GM12878 (cell line): ENCODE results near the gene GMDS. TPM values are rescaled to one million over a fixed set of nuclear protein-coding genes. Genes with fewer than 3 reads are reported as not detected.

ENCODE experiments used
- ATAC-seq: fragments of 200-7000 bp; cut with Tn5 transposase; 3 replicates; pipeline ENCODE4 v1.9.1; 2020; ENCODE audit warnings: mild to moderate bottlenecking, moderate library complexity
- BruUV-seq: library from RNA; stranded (reverse); fragments of 400-500 nt; replicated peaks from 2 replicates; lab custom pipeline; 2021; lab: Mats Ljungman, UMichigan
- CTCF ChIA-PET: fragments of 300-600 bp; sonication (Branson Sonifier 250); formaldehyde crosslinking; extraction: SDS; loops from one replicate; lab custom pipeline; 2021; ENCODE audit warnings: inconsistent platforms; lab: Yijun Ruan, JAX
- POLR2A ChIA-PET: fragments of 350-600 bp; formaldehyde crosslinking; extraction: SDS; loops from one replicate; lab custom pipeline; 2021; ENCODE audit warnings: inconsistent platforms; lab: Charles Lee
- RAD21 ChIA-PET: fragments of 300-600 bp; sonication (Branson Sonifier 250); formaldehyde crosslinking; loops from one replicate; lab custom pipeline; 2023; ENCODE audit warnings: antibody characterized with exemption; ENCODE audit not compliant: unreplicated experiment; lab: Charles Lee
- SMC1A ChIA-PET: fragments of 300-600 bp; sonication (Branson Sonifier 250); formaldehyde crosslinking; loops from one replicate; lab custom pipeline; 2023; ENCODE audit not compliant: unreplicated experiment, uncharacterized antibody; lab: Charles Lee
- DNase-seq: peaks from one replicate; pipeline ENCODE4 v3.0.0-alpha.2; 2011; ENCODE audit warnings: low read depth, low spot score
- FAIRE-seq: peaks from 3 replicates; lab custom pipeline; 2011; peaks lifted over from hg19 to GRCh38; lab: Jason Lieb, UNC
- H2AFZ ChIP-seq: 2 replicates; pipeline ENCODE4 v1.6.0; 2011; ENCODE audit warnings: low read depth, low read length, control low read depth; ENCODE audit not compliant: control insufficient read depth
- H3K27ac ChIP-seq: 2 replicates; pipeline ENCODE4 v1.5.1; 2011; ENCODE audit warnings: control low read depth; ENCODE audit not compliant: control insufficient read depth, insufficient read depth
- H3K27me3 ChIP-seq, 2 experiments: replicated peaks in 1 of 2; 2 replicates each; pipeline versions ENCODE4 v1.6.0 to v1.6.1; 2011; ENCODE audit warnings: low read length in 1 of 2; ENCODE audit not compliant: control insufficient read depth in 2 of 2, insufficient read depth in 2 of 2
- H3K36me3 ChIP-seq, 2 experiments: 2 replicates each; pipeline ENCODE4 v1.5.1; 2011; ENCODE audit warnings: low read length in 1 of 2; ENCODE audit not compliant: control insufficient read depth in 2 of 2, insufficient read depth in 2 of 2
- H3K4me1 ChIP-seq: 2 replicates; pipeline ENCODE4 v1.6.1; 2011; ENCODE audit warnings: mild to moderate bottlenecking, low read length, moderate library complexity, mixed read lengths; ENCODE audit not compliant: control insufficient read depth, insufficient read depth
- H3K4me2 ChIP-seq: 2 replicates; pipeline ENCODE4 v1.6.0; 2011; ENCODE audit warnings: control low read depth; ENCODE audit not compliant: control insufficient read depth, insufficient read depth
- H3K4me3 ChIP-seq: fragments of 200-600 bp; sonication (generic); 2 replicates; pipeline ENCODE4 v1.5.1; 2016
- H3K79me2 ChIP-seq: 2 replicates; pipeline ENCODE4 v1.6.0; 2011; ENCODE audit warnings: low read length; ENCODE audit not compliant: control insufficient read depth, insufficient read depth
- H3K9ac ChIP-seq: 2 replicates; pipeline ENCODE4 v1.8.0; 2011; ENCODE audit warnings: low read length, control low read depth, mixed read lengths; ENCODE audit not compliant: control insufficient read depth, insufficient read depth
- H3K9me3 ChIP-seq: replicated peaks from 3 replicates; pipeline ENCODE4 v1.5.1; 2011; ENCODE audit warnings: mild to moderate bottlenecking, low read length; ENCODE audit not compliant: control insufficient read depth, insufficient read depth
- H4K20me1 ChIP-seq: 2 replicates; pipeline ENCODE4 v1.6.0; 2011; ENCODE audit not compliant: control insufficient read depth, insufficient read depth
- CTCF ChIP-seq, 3 experiments: IDR thresholded peaks in 2 of 3; conservative IDR thresholded peaks in 1 of 3; 2 replicates each; pipeline ENCODE4 v1.5.1; 2011; ENCODE audit warnings: low read depth in 3 of 3, low read length in 3 of 3, mild to moderate bottlenecking in 3 of 3, control low read depth in 2 of 3, moderate library complexity in 2 of 3, inconsistent platforms in 1 of 3, mixed read lengths in 1 of 3; ENCODE audit not compliant: control insufficient read depth in 2 of 3, insufficient read depth in 1 of 3; ENCODE audit errors: extremely low read depth in 1 of 3
- EGR1 ChIP-seq, 2 experiments: IDR thresholded peaks; 1 replicate in 1 of 2; 2 replicates in 1 of 2; pipeline ENCODE4 v1.6.1; 2011 to 2012; ENCODE audit warnings: low read depth in 2 of 2, low read length in 2 of 2, borderline replicate concordance in 1 of 2, mild to moderate bottlenecking in 1 of 2, moderate library complexity in 1 of 2
- PAX8 ChIP-seq: fragments of 450-650 bp; IDR thresholded peaks from 2 replicates; pipeline ENCODE4 v1.6.1; 2017; ENCODE audit warnings: mild to moderate bottlenecking, moderate library complexity
- PKNOX1 ChIP-seq: fragments of 450-650 bp; IDR thresholded peaks from 2 replicates; pipeline ENCODE4 v1.6.1; 2016; ENCODE audit warnings: mild to moderate bottlenecking
- POLR2A ChIP-seq: IDR thresholded peaks from 2 replicates; pipeline ENCODE4 v1.6.1; 2011; ENCODE audit warnings: low read depth, mild to moderate bottlenecking, low read length
- POLR2AphosphoS5 ChIP-seq: IDR thresholded peaks from 2 replicates; pipeline ENCODE4 v1.6.1; 2011; ENCODE audit warnings: mild to moderate bottlenecking, low read length, inconsistent platforms
- RAD51 ChIP-seq: fragments of 450-650 bp; IDR thresholded peaks from 2 replicates; pipeline ENCODE4 v1.6.1; 2016; ENCODE audit warnings: moderate library complexity, mild to moderate bottlenecking, inconsistent platforms
- STAT1 ChIP-seq: fragments of 450-650 bp; conservative IDR thresholded peaks from 2 replicates; pipeline ENCODE4 v1.6.1; 2014; ENCODE audit warnings: antibody characterized with exemption, mild to moderate bottlenecking
- SUZ12 ChIP-seq: fragments of 200-600 bp; sonication (generic); IDR thresholded peaks from one replicate; pipeline ENCODE4 v1.6.1; 2018; ENCODE audit warnings: antibody characterized with exemption, mild to moderate bottlenecking; ENCODE audit not compliant: unreplicated experiment
- TCF7 ChIP-seq: IDR thresholded peaks from 2 replicates; pipeline ENCODE4 v1.6.1; 2014; ENCODE audit warnings: antibody characterized with exemption, borderline replicate concordance
- WGBS: methylation state at CpG from one replicate; pipeline ENCODE4 v1.1.6; 2016; ENCODE audit warnings: low lambda C conversion rate; ENCODE audit not compliant: insufficient replicate concordance, insufficient coverage; ENCODE audit errors: missing lambda C conversion rate; 5-methylcytosine and 5-hydroxymethylcytosine counted together
- in situ Hi-C: fragments of 300-500 bp; cut with MboI; formaldehyde crosslinking; loops from 9 replicates; pipeline ENCODE4 v1.14.3; 2018; ENCODE audit warnings: mixed read lengths
- intact Hi-C: fragments of 100-400 bp; cut with micrococcal nuclease; formaldehyde crosslinking; loops from one replicate; pipeline ENCODE4 v1.14.2; 2022; ENCODE audit not compliant: unreplicated experiment
- polyA plus RNA-seq, 11 experiments: library from polyadenylated mRNA; depleted of rRNA in 4 of 11; unstranded in 6 of 11; stranded (reverse) in 5 of 11; fragments of >200 nt; fragmentation: Nextera tagmentation in 4 of 11; fragmentation: Illumina TruSeq in 1 of 11; extraction: Ambion mirVana in 4 of 11; extraction: Trizol in 1 of 11; gene quantifications; 1 replicate in 1 of 11; 2 replicates in 10 of 11; pipeline versions ENCODE4 v1.2.1 to v1.2.3, GENCODE V29; 2011 to 2016; ENCODE audit warnings: inconsistent platforms in 2 of 11, missing spikeins in 2 of 11, low read depth in 1 of 11
- total RNA-seq, 4 experiments: library from RNA; depleted of rRNA in 3 of 4; stranded (reverse); fragments of >200 nt in 3 of 4; fragmentation: Illumina TruSeq in 1 of 4; extraction: Trizol in 1 of 4; gene quantifications; 2 replicates each; pipeline versions ENCODE4 v1.2.1 to v1.2.3, GENCODE V29; 2013 to 2021

GMDS gene
- total and polyA plus RNA-seq, 10 of the 15 experiments (the other 5 are each of a cell fraction or from before 2014, with no cell fraction given) = 0.61 to 53.8 (median 29.3) TPM

- TF ChIP-seq SUZ12 = no peak
Measured at GRCh38 chr6:1952740-1953360, 292.6 kb downstream of the GMDS start (continued).

- RAD21 ChIA-PET = no interaction called here
- in situ Hi-C loops (no loop called here), intact Hi-C loops (no loop called here)
- H3K9me3 ChIP-seq = no peaks in the 10 kb centered on the region
- H3K9ac ChIP-seq = no peak overlapping the region
- no peaks in the 10 kb centered on the region for H4K20me1 ChIP-seq
- no peak for FAIRE-seq
- H3K4me1 ChIP-seq = no peaks in the 10 kb centered on the region
- no peak overlapping the region for H2AFZ ChIP-seq
- no peaks in the 10 kb centered on the region for H3K27me3 ChIP-seq
- 82% methylated on average over 6 of the region's 6 CpGs for WGBS
- no peaks in the 10 kb centered on the region for H3K79me2 ChIP-seq
- CTCF ChIA-PET = no interaction called here
- BruUV-seq = no TSS peak
- no peak for DNase-seq
- no peak overlapping the region for H3K4me3 ChIP-seq
- H3K27ac ChIP-seq = no peak overlapping the region
- SMC1A ChIA-PET = interaction anchor here (1.1 kb wide), 1 partner anchor 8 kb away, joined by 3 read pairs; no protein-coding TSS in a partner anchor
- no peak for ATAC-seq
- POLR2A ChIA-PET = no interaction called here
- TF ChIP-seq TCF7 = no peak
- TF ChIP-seq RAD51 = no peak
- no peak for TF ChIP-seq EGR1 (IDR thresholded peaks at IDR 0.05; ENCODE audit: borderline replicate concordance in 1 of 2, low read depth in 2 of 2, low read length in 2 of 2)
- TF ChIP-seq POLR2A = no peak
- TF ChIP-seq POLR2AphosphoS5 = no peak
- no peak for TF ChIP-seq STAT1
- no peak for TF ChIP-seq PAX8
- TF ChIP-seq CTCF (IDR thresholded peaks at IDR 0.05 in 2 of 3, conservative IDR thresholded peaks at IDR 0.05 in 1 of 3; ENCODE audit: control insufficient read depth in 2 of 3, extremely low read depth in 1 of 3, insufficient read depth in 1 of 3, low read depth in 3 of 3, low read length in 3 of 3) = no peak
- TF ChIP-seq PKNOX1 = no peak
- TF ChIP-seq, all 136 proteins: peak for 0
- H3K4me2 ChIP-seq = no peak overlapping the region
- H3K36me3 ChIP-seq = no peaks in the 10 kb centered on the region
Measured at GRCh38 chr6:1950631-1951030, 294.8 kb downstream of the GMDS start.
